Stimulated activated CD4-positive, alpha-beta T cell treated with anti-CD3 and anti-CD28 coated beads, Interleukin-2, amount 100 ng/mL, for 4 hours (primary cell): ENCODE data around the gene VEPH1.

Experiments
- DNase-seq: peaks from one replicate; pipeline ENCODE4 v3.0.0-alpha.2; 2020; ENCODE audit warnings: low read depth

Gene VEPH1

GRCh38 chr3:157259825-157260224 is 243.4 kb downstream of the VEPH1 start:
- DNase-seq: no peak

DNA sequence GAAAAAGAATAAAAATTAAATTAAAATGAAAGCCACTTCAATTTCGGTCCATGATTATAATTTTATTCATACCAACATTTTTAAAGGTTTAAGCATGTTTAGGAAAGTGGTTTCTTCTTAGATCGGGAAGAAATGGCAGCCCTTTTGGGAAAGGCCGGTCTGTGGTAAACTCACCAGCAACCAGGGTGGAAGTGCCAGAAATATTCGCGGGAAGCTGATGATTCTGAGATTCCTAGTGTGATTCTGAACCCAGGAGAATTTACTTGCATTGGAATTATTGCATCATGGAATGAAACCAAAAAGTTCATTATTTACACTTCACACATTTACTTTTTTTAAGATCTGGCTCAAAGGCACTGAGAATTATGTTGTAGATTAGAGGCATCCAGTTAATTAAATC is 246.1 kb downstream of the VEPH1 start:
- DNase-seq: no peak

DNA sequence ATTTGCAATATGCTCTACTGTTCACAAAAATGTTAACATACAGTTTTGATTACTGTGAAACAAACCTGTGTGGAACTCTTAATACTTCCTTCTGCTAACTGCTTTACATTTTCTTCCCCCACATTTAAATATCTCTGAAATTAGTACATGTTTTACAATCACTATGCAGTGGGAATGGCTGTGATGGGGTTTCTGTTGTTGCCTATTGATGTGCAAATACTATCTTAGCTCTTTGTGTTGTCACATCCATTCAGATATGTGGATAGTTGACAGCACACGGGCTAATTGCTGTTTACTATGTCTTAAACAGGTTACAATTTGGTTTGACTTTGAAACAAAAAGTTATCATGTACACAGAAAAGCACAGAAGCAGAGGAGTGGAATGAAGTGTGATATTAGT is 247.4 kb downstream of the VEPH1 start:
- no peak for DNase-seq

GRCh38 chr3:157251685-157252084 is 251.5 kb downstream of the VEPH1 start:
- no peak for DNase-seq

DNA sequence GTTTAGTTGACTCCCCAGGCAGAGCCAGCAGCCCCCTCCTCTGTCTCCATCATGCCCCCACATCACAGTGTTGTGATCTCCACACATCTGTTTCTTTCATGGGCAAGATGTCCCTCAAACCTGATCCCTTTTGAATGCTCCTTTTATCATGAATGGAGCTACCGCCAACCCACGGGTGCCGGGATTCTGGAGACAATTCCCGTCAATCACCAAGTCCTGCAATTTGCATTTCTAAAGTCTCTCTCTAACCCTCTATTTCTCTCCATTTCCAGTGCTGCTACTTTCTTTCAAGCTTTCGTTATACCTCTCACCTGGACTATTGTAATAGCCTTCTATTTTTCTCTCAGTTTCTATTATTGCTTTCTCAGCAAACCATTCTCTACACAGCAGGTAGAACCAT is 253.6 kb downstream of the VEPH1 start:
- no peak for DNase-seq

DNA sequence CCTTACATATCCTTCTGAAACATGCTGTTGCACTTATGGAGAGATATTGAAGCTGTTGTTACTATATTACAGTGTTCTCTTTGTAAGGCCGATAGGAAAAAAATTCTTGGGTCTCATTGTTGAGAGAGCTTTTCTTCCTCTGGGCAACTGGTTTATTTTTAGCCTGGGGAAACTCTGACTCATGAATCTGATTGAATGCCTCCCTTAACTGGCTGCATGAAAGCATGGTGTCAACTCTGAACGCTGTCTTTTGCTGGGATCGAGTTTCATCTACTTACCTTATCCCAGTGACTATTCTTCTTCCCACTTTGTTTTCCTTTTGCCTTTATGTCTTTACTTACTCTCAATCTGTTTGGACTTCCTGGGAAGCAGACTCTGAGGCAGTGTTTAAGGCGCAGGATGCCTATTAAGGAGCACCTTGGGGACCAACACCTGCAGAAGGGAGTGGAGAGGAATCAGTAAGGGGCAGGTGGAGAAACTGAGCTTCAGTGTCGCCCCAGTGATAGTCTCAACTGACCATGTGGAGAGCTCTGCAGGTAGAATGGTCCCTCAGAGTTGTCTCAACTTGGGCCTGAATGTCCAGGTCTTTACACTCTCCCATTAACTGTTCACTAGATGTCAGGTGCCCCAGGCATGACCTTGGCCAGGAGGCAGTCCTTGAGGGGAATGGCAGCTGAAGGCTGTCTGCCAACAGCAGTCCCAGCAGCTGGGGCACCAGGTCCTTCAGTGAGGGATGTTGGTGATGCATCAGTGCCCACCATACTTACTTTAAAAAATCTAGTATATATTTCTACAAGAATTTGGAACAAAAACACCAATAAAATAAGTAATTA is 254.4 kb downstream of the VEPH1 start:
- DNase-seq: no peak

- no peak for DNase-seq
Measured at GRCh38 chr3:157247391-157247790, 255.8 kb downstream of the VEPH1 start.

- DNase-seq: no peak
Measured at GRCh38 chr3:157242836-157243235, 260.4 kb downstream of the VEPH1 start.

- no peak for DNase-seq
Measured at GRCh38 chr3:157241599-157241998, 261.6 kb downstream of the VEPH1 start.

- DNase-seq: no peak
Measured at GRCh38 chr3:157240408-157240807, 262.8 kb downstream of the VEPH1 start.

DNA sequence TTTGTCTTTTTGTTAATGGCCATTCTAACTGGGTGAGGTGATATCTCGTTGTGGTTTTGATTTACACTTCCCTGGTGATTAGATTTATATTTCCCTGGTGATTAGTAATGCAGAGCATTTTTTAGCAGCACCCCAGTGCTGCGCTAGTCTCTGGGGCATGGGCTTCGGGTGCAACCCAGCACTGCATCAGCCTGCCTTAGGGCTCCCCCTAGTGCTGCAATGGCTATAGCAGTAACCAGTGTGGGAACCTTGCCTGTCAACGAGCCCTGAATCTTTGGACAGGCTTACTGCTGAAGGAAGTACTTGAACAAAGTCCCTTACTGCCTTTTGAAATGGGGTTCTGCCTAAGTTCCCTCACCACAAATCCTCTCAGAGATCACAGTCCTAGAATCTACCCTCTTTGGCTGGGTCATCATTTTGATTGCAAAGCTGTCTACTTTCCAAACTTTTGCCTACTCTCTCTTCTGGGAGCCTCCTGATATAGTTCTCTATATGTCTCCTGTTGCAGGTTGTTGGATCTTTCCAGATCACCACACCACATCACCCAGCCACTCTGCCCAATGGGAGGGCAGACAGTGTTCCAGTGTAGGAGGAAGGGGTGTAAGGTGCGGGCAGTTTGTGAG is 264.0 kb downstream of the VEPH1 start:
- DNase-seq: peak; percentile 60

- DNase-seq: no peak
Measured at GRCh38 chr3:157238457-157238856, 264.8 kb downstream of the VEPH1 start.

GRCh38 chr3:157237886-157238285 is 265.3 kb downstream of the VEPH1 start:
- no peak for DNase-seq

DNA sequence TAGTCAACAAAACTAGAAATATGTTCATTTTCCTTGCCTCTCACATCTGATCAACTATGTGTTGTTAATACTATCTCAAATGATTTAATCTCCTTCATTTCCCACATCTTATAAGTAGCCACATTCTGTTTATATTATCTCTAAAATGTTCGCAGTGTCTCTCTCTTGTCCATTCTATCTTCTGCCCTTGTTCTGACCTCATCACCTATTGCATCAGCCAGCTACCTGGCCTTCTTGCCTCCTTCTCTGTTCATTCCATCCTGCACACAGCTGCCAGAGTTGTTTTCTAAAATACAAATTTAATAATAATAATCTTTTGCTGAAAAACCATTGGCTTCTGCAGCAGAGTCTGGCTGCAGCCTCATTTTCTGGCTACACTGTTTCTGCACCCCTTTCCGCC is 267.9 kb downstream of the VEPH1 start:
- no peak for DNase-seq

DNA sequence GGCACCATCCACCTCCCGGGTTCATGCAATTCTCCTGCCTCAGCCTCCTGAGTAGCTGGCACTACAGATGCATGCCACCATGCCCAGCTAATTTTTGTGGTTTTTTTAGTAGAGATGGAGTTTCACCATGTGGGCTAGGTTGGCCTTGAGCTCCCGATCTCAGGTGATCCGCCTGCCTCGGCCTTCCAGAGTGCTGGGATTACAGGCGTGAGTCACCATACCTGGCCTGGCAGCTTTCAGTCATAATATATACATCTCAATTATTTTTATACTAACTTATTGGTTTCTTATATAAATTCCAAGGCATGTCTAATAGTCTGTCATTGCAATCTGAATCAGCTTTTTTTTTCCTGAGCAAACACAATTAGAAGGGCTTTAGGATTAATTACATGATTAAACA is 269.3 kb downstream of the VEPH1 start:
- no peak for DNase-seq

GRCh38 chr3:157232141-157232540 is 271.1 kb downstream of the VEPH1 start:
- DNase-seq: no peak

GRCh38 chr3:157231071-157231470 is 272.1 kb downstream of the VEPH1 start:
- DNase-seq: no peak

DNA sequence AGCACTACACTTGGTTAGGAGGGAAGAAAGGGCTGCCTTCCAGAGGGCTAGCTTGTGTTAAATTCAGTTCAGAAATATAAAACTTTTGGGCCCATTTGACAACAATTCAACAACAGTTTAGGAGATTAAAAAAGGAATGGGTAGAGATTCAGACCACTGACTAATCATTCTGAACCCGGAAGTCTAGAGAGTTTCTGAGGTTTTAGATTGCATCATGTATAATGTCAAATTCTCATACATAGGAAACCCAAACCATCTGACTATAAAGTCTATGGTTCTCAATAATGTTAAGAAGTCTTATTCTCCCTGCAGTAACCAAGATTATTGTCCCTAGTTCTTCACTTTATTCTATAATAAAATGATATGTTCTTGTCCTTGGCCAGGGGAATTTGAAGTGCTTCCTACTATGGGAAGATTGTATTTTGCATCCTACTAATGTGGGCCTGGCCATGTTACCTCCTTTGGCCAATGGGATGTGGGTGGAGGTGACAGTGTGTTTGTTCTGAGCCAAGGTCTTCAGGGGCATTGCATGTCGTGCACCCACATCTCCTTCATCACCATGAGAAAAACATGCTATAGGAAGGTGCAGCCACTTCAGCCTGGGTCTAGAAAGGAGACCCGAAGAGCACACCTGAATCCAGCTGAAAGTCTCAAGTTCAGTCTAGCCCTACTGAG is 276.9 kb downstream of the VEPH1 start:
- DNase-seq: no peak

GRCh38 chr3:157225001-157225400 is 278.2 kb downstream of the VEPH1 start:
- DNase-seq: no peak

DNA sequence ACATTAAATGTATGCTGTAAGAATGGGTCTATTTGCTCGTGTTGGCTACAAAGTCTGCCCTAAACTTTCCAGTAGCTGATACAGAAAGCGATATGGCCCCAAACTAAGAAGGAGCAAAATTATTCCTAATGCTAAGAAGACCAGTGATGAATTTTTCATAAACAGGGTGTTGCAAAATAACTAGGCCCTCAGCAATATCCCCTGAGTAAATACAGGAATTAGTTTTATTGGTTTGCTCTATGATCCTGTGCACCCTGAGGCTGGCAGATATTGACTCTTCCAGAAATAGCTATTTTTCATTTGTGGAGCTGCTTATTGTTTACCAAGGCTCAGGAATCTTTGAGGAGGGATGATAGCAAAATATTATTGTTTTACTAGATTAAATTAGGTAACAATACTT is 282.3 kb downstream of the VEPH1 start:
- no peak for DNase-seq

GRCh38 chr3:157220211-157220610 is 283.0 kb downstream of the VEPH1 start:
- DNase-seq: no peak

GRCh38 chr3:157219215-157219614 is 284.0 kb downstream of the VEPH1 start:
- DNase-seq: no peak
